Cardiac muscle cell (in vitro differentiated cells and primary cell): Measurements from ENCODE around the gene PRDX6. TPM values are rescaled to one million over a fixed set of nuclear protein-coding genes. Genes with fewer than 3 reads are reported as not detected.
"Not testable (repeated sequence)": the region's sequence is repeated elsewhere in the genome, so short reads cannot be mapped to it uniquely, and the experiment has no call there.

Source experiments
- DNase-seq, 2 donors: peaks; one replicate each; pipeline versions ENCODE4 v3.0.0 to v3.0.0-alpha.2; 2010 to 2017; ENCODE audit warnings: low read depth in 1 of 2, low spot score in 1 of 2
- H3K27ac ChIP-seq: fragments of 200-600 bp; sonication (generic); 2 replicates; pipeline ENCODE4 v1.5.1; 2016
- H3K27me3 ChIP-seq: fragments of 200-600 bp; sonication (generic); 2 replicates; pipeline ENCODE4 v1.6.0; 2016; ENCODE audit warnings: control low read depth
- H3K36me3 ChIP-seq: fragments of 200-600 bp; sonication (generic); 2 replicates; pipeline ENCODE4 v1.5.1; 2016; ENCODE audit warnings: control low read depth
- H3K4me1 ChIP-seq: fragments of 200-600 bp; sonication (generic); 2 replicates; pipeline ENCODE4 v1.8.1; 2017; ENCODE audit warnings: low read depth, mild to moderate bottlenecking, mixed run types
- H3K4me3 ChIP-seq: fragments of 200-600 bp; sonication (generic); 2 replicates; pipeline ENCODE4 v1.5.1; 2016; ENCODE audit warnings: mild to moderate bottlenecking
- H3K9me3 ChIP-seq: fragments of 200-600 bp; sonication (generic); 2 replicates; pipeline ENCODE4 v1.5.1; 2017; ENCODE audit warnings: low read depth, mild to moderate bottlenecking, control low read depth
- polyA plus RNA-seq: library from polyadenylated mRNA; unstranded; fragments of >200 nt; fragmentation: Nextera tagmentation; extraction: Ambion mirVana; gene quantifications from 2 replicates; pipeline ENCODE4 v1.2.1, GENCODE V29; 2016
- total RNA-seq: library from RNA; depleted of rRNA; stranded (reverse); fragments of >200 nt; gene quantifications from 2 replicates; pipeline ENCODE4 v1.2.3, GENCODE V29; 2016
- TF ChIP-seq, protein P1 (sequence below): IDR thresholded peaks from 2 replicates; pipeline ENCODE4 v1.5.1; 2012; ENCODE audit warnings: low read depth, mild to moderate bottlenecking, low read length

PRDX6 gene
- total and polyA plus RNA-seq, 2 experiments from 2014 or later: 383 to 433 TPM

DNA sequence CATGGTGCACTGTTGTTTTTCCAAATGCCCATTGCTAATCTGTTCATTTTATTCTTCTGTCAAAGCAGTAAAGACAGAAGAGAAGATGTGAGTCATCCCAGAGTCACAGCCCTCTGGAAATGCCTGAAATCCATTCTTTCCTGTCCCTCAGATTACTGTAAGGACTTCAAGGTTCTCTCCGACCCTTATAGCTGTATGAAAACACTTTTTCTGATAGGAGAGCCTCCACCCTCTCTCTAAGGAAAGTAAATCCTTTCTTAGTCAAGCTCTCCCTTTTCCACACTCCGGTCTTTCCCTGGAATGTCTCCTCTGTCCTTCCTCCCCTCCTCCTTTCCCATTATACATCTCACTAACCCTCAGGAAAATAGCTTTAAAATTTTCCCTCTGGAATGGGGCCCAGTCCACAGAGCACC, 3.5 kb upstream of the PRDX6 start:
- TF ChIP-seq, protein P1, sequence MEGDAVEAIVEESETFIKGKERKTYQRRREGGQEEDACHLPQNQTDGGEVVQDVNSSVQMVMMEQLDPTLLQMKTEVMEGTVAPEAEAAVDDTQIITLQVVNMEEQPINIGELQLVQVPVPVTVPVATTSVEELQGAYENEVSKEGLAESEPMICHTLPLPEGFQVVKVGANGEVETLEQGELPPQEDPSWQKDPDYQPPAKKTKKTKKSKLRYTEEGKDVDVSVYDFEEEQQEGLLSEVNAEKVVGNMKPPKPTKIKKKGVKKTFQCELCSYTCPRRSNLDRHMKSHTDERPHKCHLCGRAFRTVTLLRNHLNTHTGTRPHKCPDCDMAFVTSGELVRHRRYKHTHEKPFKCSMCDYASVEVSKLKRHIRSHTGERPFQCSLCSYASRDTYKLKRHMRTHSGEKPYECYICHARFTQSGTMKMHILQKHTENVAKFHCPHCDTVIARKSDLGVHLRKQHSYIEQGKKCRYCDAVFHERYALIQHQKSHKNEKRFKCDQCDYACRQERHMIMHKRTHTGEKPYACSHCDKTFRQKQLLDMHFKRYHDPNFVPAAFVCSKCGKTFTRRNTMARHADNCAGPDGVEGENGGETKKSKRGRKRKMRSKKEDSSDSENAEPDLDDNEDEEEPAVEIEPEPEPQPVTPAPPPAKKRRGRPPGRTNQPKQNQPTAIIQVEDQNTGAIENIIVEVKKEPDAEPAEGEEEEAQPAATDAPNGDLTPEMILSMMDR: no peak
- peak overlapping the region; percentile 92 for H3K27ac ChIP-seq
- H3K27me3 ChIP-seq: no peaks in the 10 kb centered on the region
- H3K36me3 ChIP-seq: no peaks in the 10 kb centered on the region
- peaks cover 38% of the 10 kb centered on the region for H3K4me1 ChIP-seq
- no peak overlapping the region for H3K4me3 ChIP-seq
- no peaks in the 10 kb centered on the region for H3K9me3 ChIP-seq
- DNase-seq: peak in 1 of 2 donors; percentile 59

DNA sequence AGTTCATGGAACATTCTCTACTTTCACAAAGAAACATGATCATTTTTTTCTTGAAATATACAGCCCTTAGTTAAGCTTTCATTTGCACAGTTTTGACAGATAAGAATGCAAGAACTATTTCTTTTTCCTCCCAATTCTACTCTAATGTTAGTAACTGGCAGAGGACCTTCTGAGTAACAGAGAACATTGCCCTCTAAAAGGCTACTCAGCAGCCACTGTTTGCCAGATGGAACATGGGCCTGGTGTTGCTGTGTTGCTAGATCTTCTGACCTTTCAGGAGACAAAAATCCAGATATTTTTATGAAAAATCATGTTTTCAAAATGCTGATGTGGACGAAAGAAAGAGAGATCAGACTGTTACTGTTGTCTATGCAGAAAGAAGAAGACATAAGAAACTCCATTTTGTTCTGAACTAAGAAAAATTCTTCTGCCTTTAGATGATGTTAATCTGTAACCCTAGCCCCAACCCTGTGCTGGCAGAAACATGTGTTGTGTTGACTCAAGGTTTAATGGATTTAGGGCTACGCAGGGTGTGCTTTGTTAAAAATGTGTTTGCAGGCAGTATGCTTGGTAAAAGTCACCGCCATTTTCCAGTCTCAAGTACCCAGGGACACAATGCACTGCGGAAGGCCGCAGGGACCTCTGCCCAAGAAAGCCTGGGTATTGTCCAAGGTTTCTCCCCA, 2.9 kb upstream of the PRDX6 start:
- H3K36me3 ChIP-seq: no peaks in the 10 kb centered on the region
- DNase-seq: no peak
- H3K4me3 ChIP-seq: peak overlapping the region; percentile 58
- no peaks in the 10 kb centered on the region for H3K27me3 ChIP-seq
- TF ChIP-seq, protein P1: no peak
- H3K4me1 ChIP-seq: peaks cover 43% of the 10 kb centered on the region
- H3K27ac ChIP-seq: peak overlapping the region; percentile 92
- no peaks in the 10 kb centered on the region for H3K9me3 ChIP-seq

DNA sequence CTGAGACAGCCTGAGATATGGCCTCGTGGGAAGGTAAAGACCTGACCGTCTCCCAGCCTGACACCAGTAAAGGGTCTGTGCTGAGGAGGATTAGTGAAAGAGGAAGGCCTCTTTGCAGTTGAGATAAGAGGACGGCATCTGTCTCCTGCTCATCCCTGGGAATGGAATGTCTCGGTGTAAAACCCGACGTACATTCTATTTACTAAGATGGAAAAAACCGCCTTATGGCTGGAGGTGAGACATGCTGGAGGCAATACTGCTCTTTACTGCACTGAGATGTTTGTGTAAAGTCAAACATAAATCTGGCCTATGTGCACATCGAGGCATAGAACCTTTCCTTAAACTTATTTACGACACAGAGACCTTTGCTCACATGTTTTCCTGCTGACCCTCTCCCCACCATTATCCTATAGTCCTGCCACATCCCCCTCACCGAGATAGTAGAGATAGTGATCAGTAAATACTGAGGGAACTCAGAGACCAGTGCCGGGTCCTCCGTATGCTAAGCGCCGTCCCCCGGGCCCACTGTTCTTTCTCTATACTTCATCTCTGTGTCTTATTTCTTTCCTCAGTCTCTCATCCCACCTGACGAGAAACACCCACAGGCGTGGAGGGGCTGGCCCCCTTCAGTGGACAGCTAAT, 2.2 kb upstream of the PRDX6 start:
- peak overlapping the region; percentile 92 for H3K27ac ChIP-seq

DNA sequence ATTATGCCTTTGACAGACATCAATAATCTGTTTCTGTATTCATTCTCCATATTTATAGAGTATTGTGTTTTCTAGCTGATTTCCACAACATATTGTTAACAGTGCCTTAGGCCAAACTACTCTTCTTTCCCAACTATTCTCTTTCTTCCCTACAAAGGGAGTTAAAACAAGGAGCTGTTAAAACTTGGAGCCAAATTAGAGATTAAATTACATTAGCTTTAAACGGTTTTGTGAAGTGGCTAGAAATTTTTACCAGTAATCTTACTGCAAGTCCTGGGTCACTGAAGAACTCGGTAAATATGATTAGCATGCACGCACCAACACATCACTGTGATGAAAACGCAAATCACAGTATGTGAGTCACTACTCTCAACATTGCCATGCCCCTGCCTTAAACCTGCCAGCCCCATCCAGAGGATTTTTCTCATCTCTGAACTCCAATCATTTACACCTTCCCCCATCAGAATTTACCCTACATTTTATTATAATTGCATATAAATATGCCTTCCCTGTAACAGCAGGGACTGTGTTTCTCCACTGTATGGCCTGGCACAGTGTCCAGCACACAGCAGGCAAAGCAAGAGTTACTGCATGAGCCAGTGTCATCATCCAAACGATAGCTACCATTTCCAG, 1.5 kb upstream of the PRDX6 start:
- DNase-seq: peak; percentile 9 to 63
- Histone ChIP-seq H3K27me3 (no peaks in the 10 kb centered on the region), H3K9me3 (no peaks in the 10 kb centered on the region), H3K27ac (peak overlapping the region; percentile 92), H3K4me3 (peak overlapping the region; percentile 58), H3K4me1 (peaks cover 43% of the 10 kb centered on the region), H3K36me3 (peaks cover 6% of the 10 kb centered on the region)
- TF ChIP-seq, protein P1: no peak

More for the DNA sequence above, 2.2 kb upstream of the PRDX6 start:
- Histone ChIP-seq H3K4me1 (peaks cover 43% of the 10 kb centered on the region), H3K4me3 (peak overlapping the region; percentile 58)
- H3K9me3 ChIP-seq, H3K27me3 ChIP-seq, H3K36me3 ChIP-seq: not testable (repeated sequence)
- peak in 1 of 2 donors; percentile 20 for DNase-seq

DNA sequence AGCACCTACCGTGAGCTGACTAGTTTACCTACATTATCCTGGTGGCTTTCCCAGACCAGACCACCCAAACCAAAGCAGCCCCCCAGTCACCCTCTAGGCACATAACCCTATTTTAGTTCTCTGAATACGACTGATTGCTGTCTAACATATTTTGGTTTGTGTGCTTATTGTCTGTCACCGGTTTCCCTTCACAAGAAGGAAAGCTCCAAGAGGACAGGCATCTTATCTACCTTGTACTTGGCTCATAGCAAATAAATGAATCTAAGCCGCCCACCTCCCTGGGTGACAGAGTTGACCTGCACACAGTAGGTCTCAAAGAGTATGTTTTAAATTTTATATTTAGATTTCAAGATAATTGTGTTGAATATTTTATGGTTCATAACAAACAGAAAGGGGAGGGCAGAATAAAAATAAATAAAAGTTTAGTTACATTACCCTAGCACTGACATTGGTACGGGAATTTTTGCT, 904 bp upstream of the PRDX6 start:
- TF ChIP-seq, protein P1: no peak
- peak overlapping the region; percentile 92 for H3K27ac ChIP-seq
- DNase-seq: no peak

More for the DNA sequence above, 904 bp upstream of the PRDX6 start:
- Histone ChIP-seq H3K4me1 (peaks cover 43% of the 10 kb centered on the region), H3K27me3 (no peaks in the 10 kb centered on the region), H3K4me3 (peak overlapping the region; percentile 58), H3K9me3 (no peaks in the 10 kb centered on the region), H3K36me3 (peaks cover 12% of the 10 kb centered on the region)
